B cell (primary cell): ENCODE results near the gene CYTL1.

ENCODE experiments used
- EZH2 ChIP-seq: IDR thresholded peaks from 2 replicates; pipeline ENCODE4 v1.6.1; 2012; ENCODE audit warnings: borderline replicate concordance, low read depth, mild to moderate bottlenecking, moderate library complexity, low read length; ENCODE audit not compliant: insufficient read depth, poor library complexity, severe bottlenecking
- TF ChIP-seq, protein P1 (sequence below): fragments of 200-600 bp; IDR thresholded peaks from one replicate; pipeline ENCODE4 v1.8.0; 2022; ENCODE audit warnings: antibody characterized with exemption, mild to moderate bottlenecking

DNA sequence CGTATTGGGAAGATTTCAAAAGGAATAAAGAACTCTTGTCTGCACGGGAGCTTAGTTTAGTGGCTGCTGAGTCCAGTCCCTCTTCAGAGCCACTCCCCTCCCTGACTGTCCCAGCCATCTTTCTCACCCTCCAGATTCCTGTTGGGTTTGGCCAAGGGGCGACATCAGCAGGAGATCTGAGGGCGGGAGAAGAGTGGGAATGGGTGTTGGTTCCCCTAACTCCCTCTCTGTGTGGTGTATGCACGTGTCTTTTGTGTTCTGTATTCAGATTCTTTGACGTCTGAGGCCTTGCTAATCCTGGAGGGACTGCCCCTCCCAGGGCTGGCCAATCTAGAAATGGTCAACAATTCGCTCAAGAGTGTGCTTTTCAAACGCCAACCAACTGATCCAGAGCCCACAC lies 37.4 kb downstream of the CYTL1 start:
- TF ChIP-seq, protein P1, sequence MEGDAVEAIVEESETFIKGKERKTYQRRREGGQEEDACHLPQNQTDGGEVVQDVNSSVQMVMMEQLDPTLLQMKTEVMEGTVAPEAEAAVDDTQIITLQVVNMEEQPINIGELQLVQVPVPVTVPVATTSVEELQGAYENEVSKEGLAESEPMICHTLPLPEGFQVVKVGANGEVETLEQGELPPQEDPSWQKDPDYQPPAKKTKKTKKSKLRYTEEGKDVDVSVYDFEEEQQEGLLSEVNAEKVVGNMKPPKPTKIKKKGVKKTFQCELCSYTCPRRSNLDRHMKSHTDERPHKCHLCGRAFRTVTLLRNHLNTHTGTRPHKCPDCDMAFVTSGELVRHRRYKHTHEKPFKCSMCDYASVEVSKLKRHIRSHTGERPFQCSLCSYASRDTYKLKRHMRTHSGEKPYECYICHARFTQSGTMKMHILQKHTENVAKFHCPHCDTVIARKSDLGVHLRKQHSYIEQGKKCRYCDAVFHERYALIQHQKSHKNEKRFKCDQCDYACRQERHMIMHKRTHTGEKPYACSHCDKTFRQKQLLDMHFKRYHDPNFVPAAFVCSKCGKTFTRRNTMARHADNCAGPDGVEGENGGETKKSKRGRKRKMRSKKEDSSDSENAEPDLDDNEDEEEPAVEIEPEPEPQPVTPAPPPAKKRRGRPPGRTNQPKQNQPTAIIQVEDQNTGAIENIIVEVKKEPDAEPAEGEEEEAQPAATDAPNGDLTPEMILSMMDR = no peak
- no peak for TF ChIP-seq EZH2
